GM15510 (cell line): ENCODE data around the gene PELO.

Experiments used
- POLR2A ChIP-seq: IDR thresholded peaks from 3 replicates; pipeline ENCODE4 v1.6.1; 2011; ENCODE audit warnings: borderline replicate concordance; ENCODE audit not compliant: insufficient read length; ENCODE audit errors: extremely low read depth

The PELO gene

DNA sequence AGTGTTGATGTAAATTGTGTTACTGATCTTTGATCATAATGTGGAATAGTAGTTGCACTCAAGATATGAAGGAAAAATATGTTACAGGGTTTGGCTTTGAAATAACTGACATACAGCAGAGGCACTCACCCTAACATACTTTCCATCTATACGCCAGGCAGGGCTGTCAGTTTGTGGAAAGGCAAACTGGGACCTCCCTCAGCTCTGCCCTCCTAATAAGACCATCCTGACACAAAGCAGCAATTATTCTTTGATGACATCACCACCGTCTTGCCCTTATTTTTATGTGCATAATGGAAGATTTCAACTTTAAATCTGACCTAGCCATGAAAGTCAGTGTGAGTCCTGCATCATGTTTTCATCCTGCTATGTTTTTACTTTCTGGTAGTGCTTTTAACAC, 42.9 kb downstream of the PELO start:
- TF ChIP-seq POLR2A = no peak

DNA sequence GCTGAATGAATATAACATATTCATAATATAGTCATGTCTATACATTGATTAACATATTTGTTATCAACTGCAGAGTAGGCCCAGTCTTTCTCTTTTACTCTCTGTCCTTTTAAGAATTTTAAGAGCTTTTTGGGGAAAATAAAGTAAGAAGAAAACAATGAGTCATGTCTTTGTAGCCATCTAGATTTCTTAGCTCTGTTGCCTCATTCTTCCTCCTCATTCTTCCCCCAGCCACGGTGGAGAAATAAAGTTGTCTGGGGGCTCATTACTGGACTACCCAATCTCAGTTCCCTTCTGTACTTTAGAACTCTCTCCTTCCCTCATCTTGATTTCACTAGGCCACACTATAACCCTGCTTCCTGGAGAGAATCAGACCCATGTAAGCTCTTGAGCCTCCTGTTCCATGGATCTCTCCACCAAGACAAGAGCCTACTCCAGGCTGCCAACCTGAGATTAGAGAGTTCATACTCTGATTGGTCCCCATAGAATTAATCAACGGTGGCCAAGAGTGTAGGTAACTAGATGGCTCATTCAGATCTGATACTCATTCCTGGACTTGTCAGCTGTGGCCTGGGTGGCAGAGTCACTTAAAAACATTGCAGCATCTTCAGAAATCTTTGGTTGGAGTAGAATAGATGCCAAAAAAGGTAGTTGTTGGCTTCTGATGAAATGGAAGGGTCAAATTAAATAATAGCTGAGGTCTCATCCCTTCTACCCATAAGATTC, 44.2 kb downstream of the PELO start:
- no peak for TF ChIP-seq POLR2A

DNA sequence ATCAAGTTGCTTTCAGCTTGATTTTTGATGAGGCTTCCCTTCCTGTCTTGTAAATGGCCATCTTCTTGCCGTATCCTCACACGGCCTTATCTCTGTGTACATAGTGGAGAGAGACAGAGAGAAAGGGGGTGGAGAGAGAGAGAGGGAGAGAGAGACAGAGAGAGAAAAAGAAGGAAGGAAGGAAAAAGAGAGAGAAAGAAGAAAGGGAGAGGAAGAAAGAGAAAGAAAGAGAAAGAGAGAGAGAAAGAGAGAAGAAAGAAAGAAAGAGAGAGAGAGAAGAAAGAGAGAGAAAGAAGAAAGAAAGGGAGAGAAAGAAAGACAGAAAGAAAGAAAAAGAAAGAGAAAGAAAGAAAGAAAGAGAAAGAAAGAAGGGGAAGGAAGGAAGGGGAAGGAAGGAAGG, 46.6 kb downstream of the PELO start:
- no peak for TF ChIP-seq POLR2A

DNA sequence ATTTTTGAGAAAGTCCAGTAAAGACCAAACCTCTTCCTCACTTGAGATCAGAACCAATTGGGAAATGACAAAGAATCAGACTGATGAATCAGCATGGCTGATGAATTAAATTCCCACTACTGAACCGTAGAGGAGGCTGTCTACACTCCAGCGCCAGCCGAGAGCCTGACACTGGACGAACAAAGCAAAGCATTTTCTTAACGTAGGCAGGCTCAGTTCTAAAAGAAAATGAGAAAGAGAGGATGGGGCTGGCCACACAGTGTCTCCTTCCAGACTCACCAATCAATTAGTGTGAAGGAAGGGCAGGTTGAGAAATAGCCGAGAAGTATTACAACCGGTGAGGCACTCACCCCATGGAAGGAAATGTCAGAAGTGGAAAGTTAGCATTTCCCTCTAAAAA, 49.4 kb downstream of the PELO start:
- no peak for TF ChIP-seq POLR2A
